GM12874 (cell line): ENCODE results near the gene RASGRP3.

Experiments used
- TF ChIP-seq, protein P1 (sequence below): IDR thresholded peaks from 2 replicates; pipeline ENCODE4 v1.5.1; 2011; ENCODE audit warnings: low read depth, mild to moderate bottlenecking, control low read depth, low read length, moderate library complexity; ENCODE audit not compliant: insufficient read depth

The RASGRP3 gene

DNA sequence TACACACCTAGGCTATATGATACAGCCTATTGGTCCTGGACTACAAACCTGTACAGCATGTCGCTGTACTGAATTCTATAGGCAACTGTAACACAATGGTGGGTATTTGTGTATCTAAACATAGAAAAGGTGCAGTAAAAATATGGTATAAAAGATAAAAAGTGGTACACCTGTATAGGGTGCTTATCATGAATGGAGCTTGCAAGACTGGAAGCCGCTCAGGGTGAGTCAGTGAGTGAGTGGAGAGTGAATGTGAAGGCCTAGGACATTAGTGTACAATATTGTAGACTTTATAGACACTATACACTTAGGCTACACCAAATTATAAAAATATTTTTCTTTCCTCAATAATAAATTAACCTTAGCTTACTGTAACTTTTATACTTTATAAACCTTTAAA, 41.8 kb downstream of the RASGRP3 start:
- TF ChIP-seq, protein P1, sequence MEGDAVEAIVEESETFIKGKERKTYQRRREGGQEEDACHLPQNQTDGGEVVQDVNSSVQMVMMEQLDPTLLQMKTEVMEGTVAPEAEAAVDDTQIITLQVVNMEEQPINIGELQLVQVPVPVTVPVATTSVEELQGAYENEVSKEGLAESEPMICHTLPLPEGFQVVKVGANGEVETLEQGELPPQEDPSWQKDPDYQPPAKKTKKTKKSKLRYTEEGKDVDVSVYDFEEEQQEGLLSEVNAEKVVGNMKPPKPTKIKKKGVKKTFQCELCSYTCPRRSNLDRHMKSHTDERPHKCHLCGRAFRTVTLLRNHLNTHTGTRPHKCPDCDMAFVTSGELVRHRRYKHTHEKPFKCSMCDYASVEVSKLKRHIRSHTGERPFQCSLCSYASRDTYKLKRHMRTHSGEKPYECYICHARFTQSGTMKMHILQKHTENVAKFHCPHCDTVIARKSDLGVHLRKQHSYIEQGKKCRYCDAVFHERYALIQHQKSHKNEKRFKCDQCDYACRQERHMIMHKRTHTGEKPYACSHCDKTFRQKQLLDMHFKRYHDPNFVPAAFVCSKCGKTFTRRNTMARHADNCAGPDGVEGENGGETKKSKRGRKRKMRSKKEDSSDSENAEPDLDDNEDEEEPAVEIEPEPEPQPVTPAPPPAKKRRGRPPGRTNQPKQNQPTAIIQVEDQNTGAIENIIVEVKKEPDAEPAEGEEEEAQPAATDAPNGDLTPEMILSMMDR: no peak

DNA sequence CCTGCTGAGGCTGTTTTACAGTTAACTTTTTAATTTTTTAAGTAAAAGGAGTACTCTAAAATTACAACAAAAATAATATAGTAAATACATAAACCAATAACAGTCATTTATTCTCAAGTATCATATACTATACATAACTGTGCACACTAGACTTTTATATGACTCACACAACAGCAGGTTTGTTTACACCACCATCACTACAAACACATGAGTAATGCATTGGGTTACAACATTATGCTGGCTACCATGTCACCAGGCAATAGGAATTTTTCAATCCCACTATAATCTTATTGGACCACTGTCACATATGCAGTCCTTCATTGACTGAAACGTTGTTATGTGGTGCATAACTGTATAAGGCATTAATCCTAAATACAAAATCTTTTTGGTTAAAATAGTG, 42.5 kb downstream of the RASGRP3 start:
- TF ChIP-seq, protein P1: no peak

DNA sequence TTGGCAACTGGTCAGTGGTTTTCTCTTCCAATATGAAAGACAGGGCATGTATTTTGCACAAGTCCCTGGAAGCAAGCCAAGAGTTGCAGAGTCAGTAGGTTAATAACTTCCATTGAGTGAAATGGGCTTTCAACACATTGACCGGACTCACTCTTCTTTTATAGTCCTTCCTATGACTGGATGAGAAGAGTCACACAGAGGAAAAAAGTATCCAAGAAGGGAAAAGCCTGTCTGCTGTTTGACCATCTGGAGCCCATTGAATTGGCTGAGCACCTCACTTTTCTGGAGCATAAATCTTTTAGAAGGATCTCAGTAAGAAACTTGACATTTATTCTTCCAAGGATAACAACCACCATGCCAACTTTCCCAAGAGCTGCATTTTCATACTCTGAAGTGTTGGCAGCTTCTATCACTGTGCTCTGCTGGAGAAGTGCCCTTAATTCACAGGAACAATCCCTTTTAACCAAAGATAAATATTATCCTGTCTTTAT, 45.4 kb downstream of the RASGRP3 start:
- TF ChIP-seq, protein P1: no peak

DNA sequence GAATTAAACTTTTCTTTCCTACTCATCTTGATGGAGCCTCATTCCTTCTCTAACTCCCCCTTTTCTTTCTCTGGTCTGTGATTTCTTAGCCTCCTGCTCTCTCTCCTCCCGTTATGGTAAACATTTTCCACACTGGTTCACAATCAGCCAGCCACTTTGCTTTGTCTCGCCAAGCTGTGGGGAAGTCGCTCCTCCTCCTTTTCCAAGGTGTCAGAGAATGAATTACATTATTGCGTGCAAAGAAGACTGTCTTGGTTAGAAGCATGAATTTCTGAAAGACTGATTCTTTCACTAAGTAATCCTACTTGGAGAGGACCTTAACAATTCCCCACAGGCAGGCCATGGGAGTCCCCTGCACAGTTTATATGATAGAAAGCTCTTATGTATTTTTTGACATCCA, 46.1 kb downstream of the RASGRP3 start:
- TF ChIP-seq, protein P1: no peak

DNA sequence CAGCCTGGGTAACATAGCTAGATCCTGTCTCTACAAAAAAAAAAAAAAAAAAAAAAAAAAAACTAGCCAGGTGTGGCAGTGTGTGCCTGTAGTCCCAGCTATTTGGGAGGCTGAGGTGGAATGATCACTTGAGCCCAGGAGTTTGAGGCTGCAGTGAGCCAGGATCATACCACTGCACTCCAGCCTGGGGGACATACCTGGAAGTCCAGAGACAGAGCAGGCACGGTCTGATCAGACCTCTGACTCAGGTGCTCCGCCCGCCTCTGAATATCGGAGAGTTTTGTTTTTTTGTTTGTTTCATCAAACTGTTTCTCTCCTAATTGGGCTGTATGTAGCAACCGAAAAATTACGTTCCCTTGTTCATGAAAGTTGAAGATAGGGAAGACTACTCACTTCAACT, 49.2 kb downstream of the RASGRP3 start:
- TF ChIP-seq, protein P1: no peak

DNA sequence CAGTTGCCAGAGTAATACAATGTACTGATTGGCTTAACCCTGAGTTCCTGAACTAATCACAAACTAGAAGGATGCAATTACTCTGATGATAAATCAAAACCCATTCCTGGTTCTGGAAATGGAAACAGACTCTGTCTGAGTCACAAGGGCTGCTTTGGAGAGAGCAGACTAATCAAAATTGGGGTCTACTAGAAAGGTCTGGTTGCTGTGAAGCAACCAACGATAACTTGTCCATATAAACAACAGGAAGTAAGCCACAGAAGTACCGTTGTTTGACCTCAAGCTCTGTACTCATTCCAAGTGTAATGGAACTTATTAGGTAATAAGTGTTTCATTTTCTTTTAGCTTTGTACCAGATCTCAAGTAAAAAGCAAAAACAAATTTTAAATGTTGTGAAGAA, 49.7 kb downstream of the RASGRP3 start:
- TF ChIP-seq, protein P1: no peak

DNA sequence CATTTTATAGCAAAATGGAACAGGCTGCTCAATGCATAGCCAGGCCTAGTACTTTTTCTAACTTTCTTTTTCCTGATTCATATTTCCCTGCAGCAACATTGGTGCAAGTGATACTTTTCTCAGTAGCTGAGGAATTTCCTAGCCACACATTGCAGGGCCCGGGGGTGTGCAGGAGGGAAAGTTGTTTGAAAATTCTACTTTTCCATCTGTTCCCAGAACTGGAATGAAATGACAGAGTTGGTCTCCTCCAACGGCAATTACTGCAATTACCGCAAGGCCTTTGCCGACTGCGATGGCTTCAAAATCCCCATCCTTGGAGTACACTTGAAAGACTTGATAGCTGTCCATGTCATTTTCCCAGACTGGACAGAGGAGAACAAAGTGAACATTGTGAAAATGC, 50.5 kb downstream of the RASGRP3 start:
- TF ChIP-seq, protein P1: no peak
